SK-N-SH (cell line): ENCODE data around the gene AHCYL1. TPM values are rescaled to one million over a fixed set of nuclear protein-coding genes. Genes with fewer than 3 reads are reported as not detected.

ENCODE experiments used
- CTCF ChIA-PET: fragments of 300-600, 350-600 bp; formaldehyde crosslinking; extraction: SDS; loops from one replicate; lab custom pipeline; 2021; lab: Yijun Ruan, JAX
- POLR2A ChIA-PET: fragments of 350-600 bp; sonication (Branson Sonifier 250); formaldehyde crosslinking; extraction: SDS; loops from one replicate; lab custom pipeline; 2020; ENCODE audit warnings: antibody characterized with exemption, inconsistent platforms; lab: Yijun Ruan, JAX
- DNase-seq: peaks from one replicate; pipeline ENCODE4 v3.0.0; 2012
- H2AFZ ChIP-seq: fragments of 200-600 bp; sonication (generic); 2 replicates; pipeline ENCODE4 v1.8.1; 2016; ENCODE audit warnings: antibody characterized with exemption, mild to moderate bottlenecking, low read depth
- H3F3A ChIP-seq: fragments of 200-600 bp; sonication (generic); replicated peaks from 2 replicates; pipeline ENCODE3; 2016; ENCODE audit warnings: antibody characterized with exemption, mild to moderate bottlenecking; ENCODE audit not compliant: insufficient read depth
- H3K27ac ChIP-seq, 2 experiments: fragments of 200-500 bp in 1 of 2; fragments of 200-600 bp in 1 of 2; sonication (Bioruptor generic) in 1 of 2; sonication (generic), shearing (Covaris generic) in 1 of 2; 2 replicates each; pipeline versions ENCODE4 v1.5.1 to v1.6.1; 2014 to 2016; ENCODE audit warnings: low read depth in 2 of 2, inconsistent platforms in 1 of 2, low read length in 1 of 2, mild to moderate bottlenecking in 1 of 2, mixed read lengths in 1 of 2
- H3K27me3 ChIP-seq: fragments of 200-600 bp; sonication (generic), shearing (Covaris generic); 2 replicates; pipeline ENCODE4 v1.6.1; 2016; ENCODE audit warnings: mixed run types; ENCODE audit not compliant: insufficient read depth
- H3K36me3 ChIP-seq, 2 experiments: fragments of 200-500 bp in 1 of 2; fragments of 200-600 bp in 1 of 2; sonication (Bioruptor generic) in 1 of 2; sonication (generic) in 1 of 2; replicated peaks in 1 of 2; 2 replicates each; pipeline versions ENCODE3 to v1.5.1; 2014 to 2016; ENCODE audit warnings: low read length in 1 of 2, mild to moderate bottlenecking in 1 of 2; ENCODE audit not compliant: insufficient read depth in 2 of 2, control insufficient read depth in 1 of 2
- H3K4me1 ChIP-seq, 2 experiments: fragments of 200-500 bp in 1 of 2; fragments of 200-600 bp in 1 of 2; sonication (Bioruptor generic) in 1 of 2; sonication (generic), shearing (Covaris generic) in 1 of 2; 2 replicates each; pipeline versions ENCODE4 v1.5.1 to v1.6.1; 2014 to 2016; ENCODE audit warnings: low read depth in 1 of 2, low read length in 1 of 2, mixed run types in 1 of 2; ENCODE audit not compliant: insufficient read depth in 2 of 2, control insufficient read depth in 1 of 2
- H3K4me2 ChIP-seq: fragments of 200-600 bp; sonication (generic), shearing (Covaris generic); 2 replicates; pipeline ENCODE4 v1.6.1; 2017; ENCODE audit warnings: mixed run types
- H3K4me3 ChIP-seq, 2 experiments: fragments of 200-500 bp in 1 of 2; fragments of 200-600 bp in 1 of 2; sonication (Bioruptor generic) in 1 of 2; sonication (generic), shearing (Covaris generic) in 1 of 2; 2 replicates each; pipeline versions ENCODE4 v1.5.1 to v1.8.1; 2014 to 2016; ENCODE audit warnings: low read depth in 2 of 2, inconsistent platforms in 1 of 2, low read length in 1 of 2, mild to moderate bottlenecking in 1 of 2, mixed read lengths in 1 of 2, moderate library complexity in 1 of 2
- H3K79me2 ChIP-seq: fragments of 200-600 bp; sonication (generic); 2 replicates; pipeline ENCODE4 v1.8.1; 2017; ENCODE audit warnings: mild to moderate bottlenecking; ENCODE audit not compliant: insufficient read depth
- H3K9ac ChIP-seq: fragments of 200-600 bp; sonication (generic); 2 replicates; pipeline ENCODE4 v1.6.1; 2017; ENCODE audit warnings: mixed run types
- H3K9me2 ChIP-seq: fragments of 200-600 bp; sonication (generic); 2 replicates; pipeline ENCODE4 v1.6.1; 2017; ENCODE audit warnings: mixed run types
- H3K9me3 ChIP-seq: fragments of 200-600 bp; sonication (generic); 2 replicates; pipeline ENCODE4 v1.6.1; 2017; ENCODE audit warnings: mixed run types, mild to moderate bottlenecking, moderate library complexity
- H4K20me1 ChIP-seq: fragments of 200-600 bp; sonication (generic); 2 replicates; pipeline ENCODE4 v1.6.1; 2017; ENCODE audit warnings: mild to moderate bottlenecking, mixed run types; ENCODE audit not compliant: insufficient read depth
- CTCF ChIP-seq: fragments of 200-600 bp; sonication (generic); IDR thresholded peaks from 2 replicates; pipeline ENCODE4 v1.6.1; 2017; ENCODE audit warnings: antibody characterized with exemption, mild to moderate bottlenecking, moderate library complexity
- ELF1 ChIP-seq: IDR thresholded peaks from 2 replicates; pipeline ENCODE4 v1.4.0; 2012
- EP300 ChIP-seq, 2 experiments: IDR thresholded peaks; 2 replicates each; pipeline versions ENCODE4 v1.4.0 to v1.6.1; 2012; ENCODE audit warnings: borderline replicate concordance in 1 of 2, low read depth in 1 of 2, low read length in 1 of 2
- EZH2phosphoT487 ChIP-seq: fragments of 200-600 bp; sonication (generic); IDR thresholded peaks from 2 replicates; pipeline ENCODE4 v1.6.1; 2017; ENCODE audit warnings: low read depth, mixed run types, mild to moderate bottlenecking, antibody characterized with exemption, moderate library complexity, borderline replicate concordance
- FOSL2 ChIP-seq: IDR thresholded peaks from 2 replicates; pipeline ENCODE4 v1.4.0; 2012; ENCODE audit warnings: low read depth, mild to moderate bottlenecking, moderate library complexity, borderline replicate concordance
- FOXM1 ChIP-seq: IDR thresholded peaks from 2 replicates; pipeline ENCODE4 v1.4.0; 2012; ENCODE audit warnings: low read depth, mild to moderate bottlenecking
- GABPA ChIP-seq: IDR thresholded peaks from 2 replicates; pipeline ENCODE4 v1.4.0; 2012; ENCODE audit warnings: low read depth, mild to moderate bottlenecking
- JUND ChIP-seq: IDR thresholded peaks from 2 replicates; pipeline ENCODE4 v1.4.0; 2012
- MEF2A ChIP-seq: IDR thresholded peaks from 2 replicates; pipeline ENCODE4 v1.4.0; 2012; ENCODE audit warnings: low read depth, borderline replicate concordance
- MXI1 ChIP-seq: IDR thresholded peaks from 2 replicates; pipeline ENCODE4 v1.6.1; 2012; ENCODE audit warnings: mild to moderate bottlenecking, low read depth, low read length, improper control_type of control experiment
- NRF1 ChIP-seq: IDR thresholded peaks from 2 replicates; pipeline ENCODE4 v1.6.1; 2012; ENCODE audit warnings: low read depth, mild to moderate bottlenecking, low read length
- RCOR1 ChIP-seq: fragments of 150-350 bp; IDR thresholded peaks from 2 replicates; pipeline ENCODE4 v1.6.1; 2017; ENCODE audit warnings: antibody characterized with exemption, low read length
- RXRA ChIP-seq: IDR thresholded peaks from 2 replicates; pipeline ENCODE4 v1.4.0; 2012; ENCODE audit warnings: low read depth, mild to moderate bottlenecking, borderline replicate concordance
- SMC3 ChIP-seq: IDR thresholded peaks from 2 replicates; pipeline ENCODE4 v1.6.1; 2012; ENCODE audit warnings: low read depth, low read length, improper control_type of control experiment
- USF1 ChIP-seq: IDR thresholded peaks from 2 replicates; pipeline ENCODE4 v1.4.0; 2012; ENCODE audit warnings: low read depth, borderline replicate concordance
- YY1 ChIP-seq: IDR thresholded peaks from 2 replicates; pipeline ENCODE4 v1.4.0; 2012; ENCODE audit warnings: low read depth, mild to moderate bottlenecking
- WGBS: methylation state at CpG from one replicate; pipeline ENCODE4 v1.1.6; 2017; ENCODE audit warnings: low lambda C conversion rate; 5-methylcytosine and 5-hydroxymethylcytosine counted together
- polyA plus RNA-seq, 3 experiments: library from polyadenylated mRNA; depleted of rRNA; stranded (reverse); fragments of >200 nt; gene quantifications; 2 replicates each; pipeline ENCODE4 v1.2.3, GENCODE V29; 2012
- TF ChIP-seq, protein P1 (sequence below): fragments of 150-350 bp; IDR thresholded peaks from 2 replicates; pipeline ENCODE4 v1.6.1; 2017; ENCODE audit warnings: antibody characterized with exemption, low read length, low read depth, borderline replicate concordance
- TF ChIP-seq, protein P2 (sequence below): fragments of 150-350 bp; IDR thresholded peaks from 2 replicates; pipeline ENCODE4 v1.6.1; 2016; ENCODE audit warnings: mild to moderate bottlenecking, low read depth, low read length

AHCYL1 gene
- polyA plus RNA-seq, 1 of the 3 experiments (the other 2 are of a cell fraction) = 39.7 TPM

DNA sequence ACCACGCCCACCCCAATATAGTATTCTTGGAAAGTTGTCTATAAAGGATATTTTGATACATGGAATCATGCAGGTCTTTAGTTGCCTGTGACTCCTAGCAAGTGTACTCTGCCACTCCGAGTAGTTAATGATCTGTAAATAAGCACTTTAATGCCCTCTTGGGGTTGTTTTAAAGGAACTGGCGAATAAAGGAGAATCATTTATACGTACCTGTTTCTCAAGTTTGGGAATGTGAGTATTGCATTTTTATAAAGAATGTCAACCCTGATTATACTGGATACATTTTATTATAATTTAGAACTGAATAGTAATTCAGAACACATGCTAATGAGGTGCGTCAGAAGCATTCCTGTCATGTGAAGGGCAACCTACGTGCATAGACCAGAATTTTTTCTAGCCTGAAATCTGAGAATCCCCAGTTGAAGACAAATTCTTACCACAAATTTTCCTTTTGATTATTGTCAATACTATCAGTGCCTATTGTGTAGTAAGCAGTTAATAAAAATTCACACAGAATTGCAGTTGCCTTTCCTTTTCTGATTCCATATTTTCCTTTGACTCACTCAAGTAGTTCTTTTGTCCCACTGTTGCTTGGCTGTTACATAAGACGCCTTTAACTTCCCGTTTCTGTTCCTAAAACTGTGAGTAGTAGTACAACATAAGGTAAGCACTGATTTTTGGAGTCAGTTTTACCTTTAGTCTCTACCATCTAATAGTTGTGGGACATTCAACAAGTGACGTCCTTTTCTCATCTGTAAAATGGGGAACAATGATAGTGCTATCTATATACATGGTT, 5.1 kb downstream of the AHCYL1 start:
- 95% methylated on average over 9 of the region's 9 CpGs for WGBS
- TF ChIP-seq EP300 (IDR thresholded peaks at IDR 0.05; ENCODE audit: borderline replicate concordance in 1 of 2, low read depth in 1 of 2, low read length in 1 of 2) (no peak), FOXM1 (no peak), SMC3 (no peak)
- TF ChIP-seq, protein P1, sequence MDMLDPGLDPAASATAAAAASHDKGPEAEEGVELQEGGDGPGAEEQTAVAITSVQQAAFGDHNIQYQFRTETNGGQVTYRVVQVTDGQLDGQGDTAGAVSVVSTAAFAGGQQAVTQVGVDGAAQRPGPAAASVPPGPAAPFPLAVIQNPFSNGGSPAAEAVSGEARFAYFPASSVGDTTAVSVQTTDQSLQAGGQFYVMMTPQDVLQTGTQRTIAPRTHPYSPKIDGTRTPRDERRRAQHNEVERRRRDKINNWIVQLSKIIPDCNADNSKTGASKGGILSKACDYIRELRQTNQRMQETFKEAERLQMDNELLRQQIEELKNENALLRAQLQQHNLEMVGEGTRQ = no peak
- TF ChIP-seq, protein P2, sequence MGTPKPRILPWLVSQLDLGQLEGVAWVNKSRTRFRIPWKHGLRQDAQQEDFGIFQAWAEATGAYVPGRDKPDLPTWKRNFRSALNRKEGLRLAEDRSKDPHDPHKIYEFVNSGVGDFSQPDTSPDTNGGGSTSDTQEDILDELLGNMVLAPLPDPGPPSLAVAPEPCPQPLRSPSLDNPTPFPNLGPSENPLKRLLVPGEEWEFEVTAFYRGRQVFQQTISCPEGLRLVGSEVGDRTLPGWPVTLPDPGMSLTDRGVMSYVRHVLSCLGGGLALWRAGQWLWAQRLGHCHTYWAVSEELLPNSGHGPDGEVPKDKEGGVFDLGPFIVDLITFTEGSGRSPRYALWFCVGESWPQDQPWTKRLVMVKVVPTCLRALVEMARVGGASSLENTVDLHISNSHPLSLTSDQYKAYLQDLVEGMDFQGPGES = no peak
- Histone ChIP-seq H3K4me3 (no peak overlapping the region), H3K9ac (no peak overlapping the region), H3F3A (peaks cover 6% of the 10 kb centered on the region), H3K36me3 (peaks cover 24 to 31% of the 10 kb centered on the region in 2 experiments), H3K27ac (no peak overlapping the region), H2AFZ (no peak overlapping the region), H3K27me3 (no peaks in the 10 kb centered on the region), H3K79me2 (peaks cover 98% of the 10 kb centered on the region), H4K20me1 (peaks cover 62% of the 10 kb centered on the region), H3K9me3 (no peaks in the 10 kb centered on the region), H3K4me1 (peaks cover 21 to 23% of the 10 kb centered on the region in 2 experiments; a peak in 3 of 4 replicates), H3K4me2 (no peak overlapping the region), H3K9me2 (no peaks in the 10 kb centered on the region)
- no peak for DNase-seq
- POLR2A ChIA-PET = interaction anchor here (0.8 kb wide), 1 partner anchor 18 kb away, joined by 3 read pairs; no protein-coding TSS in a partner anchor
- CTCF ChIA-PET = interaction anchor here (1.3 to 18.3 kb wide), 2 partner anchors 208 to 213 kb away, joined by 3 to 822 read pairs; no protein-coding TSS in a partner anchor

DNA sequence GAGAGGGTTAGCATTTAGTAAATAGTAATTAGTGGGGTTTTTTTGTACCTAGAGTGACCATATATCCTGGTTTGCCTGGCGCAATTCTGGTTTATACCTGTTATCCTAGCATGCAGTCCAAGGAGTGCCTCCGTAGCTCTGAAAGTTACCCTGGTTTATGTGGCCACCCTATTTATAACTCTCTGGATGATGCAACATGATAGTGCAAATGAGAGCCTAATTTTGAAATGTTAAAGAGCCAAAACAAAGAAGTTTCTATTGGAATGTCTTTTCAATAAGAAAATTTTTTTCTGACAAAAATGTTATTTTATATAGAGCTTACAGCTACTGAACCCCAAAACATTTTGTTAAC, 5.7 kb downstream of the AHCYL1 start:
- Histone ChIP-seq H3K27ac (no peak overlapping the region), H3K36me3 (peaks cover 28 to 31% of the 10 kb centered on the region in 2 experiments), H3K9me3 (no peaks in the 10 kb centered on the region), H3F3A (peaks cover 6% of the 10 kb centered on the region), H3K79me2 (peaks cover 100% of the 10 kb centered on the region), H4K20me1 (peaks cover 67% of the 10 kb centered on the region), H3K4me3 (no peak overlapping the region), H3K4me1 (peaks cover 21 to 23% of the 10 kb centered on the region in 2 experiments; a peak in 3 of 4 replicates), H3K4me2 (no peak overlapping the region), H3K27me3 (no peaks in the 10 kb centered on the region), H3K9me2 (no peaks in the 10 kb centered on the region), H2AFZ (no peak overlapping the region), H3K9ac (no peak overlapping the region)
- DNase-seq = no peak
- POLR2A ChIA-PET = interaction anchor here (0.8 kb wide), 1 partner anchor 17 kb away, joined by 3 read pairs; no protein-coding TSS in a partner anchor
- CTCF ChIA-PET = interaction anchor here (1.3 kb wide), 1 partner anchor 213 kb away, joined by 3 read pairs; no protein-coding TSS in a partner anchor
- 96% methylated on average over 2 of the region's 2 CpGs for WGBS
- TF ChIP-seq USF1 (no peak), EZH2phosphoT487 (no peak), EP300 (IDR thresholded peaks at IDR 0.05; ENCODE audit: borderline replicate concordance in 1 of 2, low read depth in 1 of 2, low read length in 1 of 2) (no peak), MXI1 (no peak), FOSL2 (no peak), RXRA (no peak), CTCF (no peak), ELF1 (no peak), RCOR1 (no peak), GABPA (no peak), JUND (no peak), SMC3 (no peak), NRF1 (no peak), YY1 (no peak), MEF2A (no peak)
- TF ChIP-seq, protein P1 = no peak
